Fibroblast of peridontal ligament (primary cell): Measurements from ENCODE around the gene TRIM37.

ENCODE experiments used
- DNase-seq: peaks from one replicate; pipeline ENCODE4 v3.0.0-alpha.2; 2010; ENCODE audit errors: extremely low read depth

The TRIM37 gene

DNA sequence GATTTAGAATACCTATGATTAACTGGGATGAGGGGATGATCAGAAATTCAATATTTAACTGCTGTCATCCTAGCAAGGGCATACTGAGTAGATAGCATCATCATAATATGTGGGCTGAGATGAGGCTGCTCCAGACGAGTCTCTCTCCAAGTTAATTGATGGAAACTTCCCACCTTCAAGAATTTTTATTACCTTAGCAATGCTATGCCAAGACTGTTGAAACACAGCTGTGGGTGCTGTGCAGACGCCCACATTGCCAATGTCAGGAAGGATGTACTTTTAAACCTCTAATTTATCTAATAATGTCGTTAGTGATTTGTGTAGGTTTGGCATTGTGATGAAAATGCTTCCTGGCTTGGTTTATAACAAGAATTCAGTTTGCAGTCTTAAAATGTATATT lies 170.4 kb downstream of the TRIM37 start:
- DNase-seq: no peak

DNA sequence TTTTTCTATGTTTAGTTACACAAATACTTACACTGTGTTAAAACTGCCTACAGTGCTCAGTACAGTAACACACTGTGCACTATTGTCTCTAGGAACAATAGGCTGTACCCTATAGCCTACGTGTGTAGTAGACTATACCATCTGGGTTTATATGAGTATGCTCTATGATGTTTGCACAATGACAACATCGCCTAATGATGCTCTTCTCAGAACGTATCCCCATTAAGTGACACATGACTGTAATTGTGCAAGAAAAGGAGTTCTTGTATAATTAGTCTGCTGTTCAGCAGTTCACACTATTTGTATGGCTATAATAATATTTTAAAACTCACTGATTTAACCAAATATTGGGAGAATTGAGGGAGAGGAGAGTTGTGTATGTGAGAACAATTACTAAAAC lies 173.7 kb downstream of the TRIM37 start:
- DNase-seq: no peak
